Measurements from ENCODE around the gene PLGRKT. TPM values are rescaled to one million over a fixed set of nuclear protein-coding genes. Genes with fewer than 3 reads are reported as not detected.
A peak's percentile ranks its signal among the peaks of the same experiment; 100 is the strongest.

Gene PLGRKT
- total and polyA plus RNA-seq, 2 donors (not counting 3 experiments of a cell fraction or from before 2014, with no cell fraction given): 3.8 to 21.2 TPM

GRCh38 chr9:5429873-5430564 is 7.7 kb downstream of the PLGRKT start:
- no peak overlapping the region for H3K4me3 ChIP-seq (replicated peaks in 1 of 3; ENCODE audit: insufficient read depth in 1 of 3, low read depth in 1 of 3, low read length in 3 of 3)
- no peak overlapping the region for H3K9ac ChIP-seq (replicated peaks; ENCODE audit: extremely low read depth, insufficient read depth, low read length)
- no peaks in the 10 kb centered on the region for H3K4me1 ChIP-seq (ENCODE audit: control insufficient read depth, extremely low read depth, insufficient read depth, low read length)
- no peaks in the 10 kb centered on the region for H3K36me3 ChIP-seq (ENCODE audit: control insufficient read depth in 2 of 2, extremely low read depth in 1 of 2, insufficient read depth in 2 of 2, low read length in 2 of 2)
- BruUV-seq (replicated peaks): no TSS peak
- DNase-seq (ENCODE audit: low read depth, low spot score): no peak
- H3K4me2 ChIP-seq (ENCODE audit: insufficient read depth, low read length): no peak overlapping the region
- H3K79me2 ChIP-seq (ENCODE audit: control insufficient read depth, insufficient read depth, low read length): no peaks in the 10 kb centered on the region
- H3K27me3 ChIP-seq (ENCODE audit: control insufficient read depth in 2 of 2, insufficient read depth in 2 of 2, low read length in 2 of 2): no peaks in the 10 kb centered on the region
- no peaks in the 10 kb centered on the region for H3K9me3 ChIP-seq (replicated peaks; ENCODE audit: control insufficient read depth, insufficient read depth, low read length)
- dilution Hi-C loops (cut with MboI; ENCODE audit: extremely low pct_ligation_motif_present, low sequenced_read_pairs): loop anchor here (25.0 kb wide), 1 partner anchor 243 kb away; the partner anchor contains the start of gene INSL6
- ChIA-PET CTCF (interaction anchor here (0.9 to 6.5 kb wide), 6 partner anchors 11 to 243 kb away, joined by 3 to 151 read pairs (median 3); partner anchors contain the start of gene INSL6), POLR2A (no interaction called here)
- FAIRE-seq: peak; percentile 21
- TF ChIP-seq EZH2 (IDR thresholded peaks at IDR 0.05; ENCODE audit: borderline replicate concordance, low read depth, low read length, severe bottlenecking): no peak
- TF ChIP-seq, protein P1, sequence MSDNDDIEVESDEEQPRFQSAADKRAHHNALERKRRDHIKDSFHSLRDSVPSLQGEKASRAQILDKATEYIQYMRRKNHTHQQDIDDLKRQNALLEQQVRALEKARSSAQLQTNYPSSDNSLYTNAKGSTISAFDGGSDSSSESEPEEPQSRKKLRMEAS (IDR thresholded peaks at IDR 0.05; ENCODE audit: insufficient read depth, insufficient read length): no peak
- TF ChIP-seq POLR2AphosphoS5 (IDR thresholded peaks at IDR 0.05; ENCODE audit: insufficient read depth, low read depth, low read length): no peak
- no peak for TF ChIP-seq MYC (IDR thresholded peaks at IDR 0.05; ENCODE audit: low read depth, low read length)
- no peak for TF ChIP-seq FOS (IDR thresholded peaks at IDR 0.05; ENCODE audit: borderline replicate concordance, insufficient read depth, low read length)
- no peak for TF ChIP-seq JUN (IDR thresholded peaks at IDR 0.05; ENCODE audit: borderline replicate concordance, insufficient read depth, insufficient read length, low read depth)
- TF ChIP-seq, protein P2, sequence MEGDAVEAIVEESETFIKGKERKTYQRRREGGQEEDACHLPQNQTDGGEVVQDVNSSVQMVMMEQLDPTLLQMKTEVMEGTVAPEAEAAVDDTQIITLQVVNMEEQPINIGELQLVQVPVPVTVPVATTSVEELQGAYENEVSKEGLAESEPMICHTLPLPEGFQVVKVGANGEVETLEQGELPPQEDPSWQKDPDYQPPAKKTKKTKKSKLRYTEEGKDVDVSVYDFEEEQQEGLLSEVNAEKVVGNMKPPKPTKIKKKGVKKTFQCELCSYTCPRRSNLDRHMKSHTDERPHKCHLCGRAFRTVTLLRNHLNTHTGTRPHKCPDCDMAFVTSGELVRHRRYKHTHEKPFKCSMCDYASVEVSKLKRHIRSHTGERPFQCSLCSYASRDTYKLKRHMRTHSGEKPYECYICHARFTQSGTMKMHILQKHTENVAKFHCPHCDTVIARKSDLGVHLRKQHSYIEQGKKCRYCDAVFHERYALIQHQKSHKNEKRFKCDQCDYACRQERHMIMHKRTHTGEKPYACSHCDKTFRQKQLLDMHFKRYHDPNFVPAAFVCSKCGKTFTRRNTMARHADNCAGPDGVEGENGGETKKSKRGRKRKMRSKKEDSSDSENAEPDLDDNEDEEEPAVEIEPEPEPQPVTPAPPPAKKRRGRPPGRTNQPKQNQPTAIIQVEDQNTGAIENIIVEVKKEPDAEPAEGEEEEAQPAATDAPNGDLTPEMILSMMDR (IDR thresholded peaks at IDR 0.05; ENCODE audit: extremely low read depth in 1 of 2, insufficient read depth in 1 of 2, low read depth in 1 of 2, low read length in 2 of 2): no peak
- TF ChIP-seq POLR2A (IDR thresholded peaks at IDR 0.05; ENCODE audit: low read depth, low read length): no peak
- TF ChIP-seq GATA2 (IDR thresholded peaks at IDR 0.05; ENCODE audit: insufficient read depth, insufficient read length, low read depth, low read length): no peak
- intact Hi-C loops (cut with micrococcal nuclease): loop anchor here (1.0 kb wide), 1 partner anchor 36 kb away; no protein-coding TSS in a partner anchor
- no peaks in the 10 kb centered on the region for H4K20me1 ChIP-seq (replicated peaks; ENCODE audit: control insufficient read depth, extremely low read depth, insufficient read depth, low read length)
- H3K9me1 ChIP-seq (replicated peaks; ENCODE audit: control insufficient read depth, extremely low read depth, insufficient read depth, low read length): no peaks in the 10 kb centered on the region
- no peak overlapping the region for H3K27ac ChIP-seq (ENCODE audit: insufficient read depth, low read depth, low read length)
- no peak overlapping the region for H2AFZ ChIP-seq (ENCODE audit: low read depth, low read length)

All from endothelial cell of umbilical vein (primary cell).